ENCODE data around the gene KLHL29. TPM values are rescaled to one million over a fixed set of nuclear protein-coding genes. Genes with fewer than 3 reads are reported as not detected.

KLHL29 gene
- polyA plus RNA-seq, 4 donors = 10.7 to 14.3 (median 11.9) TPM

- DNase-seq (ENCODE audit: low read depth in 4 of 4, low spot score in 3 of 4) = no peak
Measured at GRCh38 chr2:23635442-23636340, 250.7 kb downstream of the KLHL29 start.

- DNase-seq (ENCODE audit: low read depth in 4 of 4, low spot score in 3 of 4) = no peak
Measured at GRCh38 chr2:23636426-23636825, 251.4 kb downstream of the KLHL29 start.

- DNase-seq (ENCODE audit: low read depth in 4 of 4, low spot score in 3 of 4) = peak in 1 of 4 donors; percentile 13
Measured at GRCh38 chr2:23637011-23637778, 252.2 kb downstream of the KLHL29 start.

GRCh38 chr2:23639406-23639982 is 254.5 kb downstream of the KLHL29 start:
- DNase-seq (ENCODE audit: low read depth in 4 of 4, low spot score in 3 of 4) = no peak

- no peak for DNase-seq (ENCODE audit: low read depth in 4 of 4, low spot score in 3 of 4)
Measured at GRCh38 chr2:23640711-23641110, 255.7 kb downstream of the KLHL29 start.

GRCh38 chr2:23642516-23642915 is 257.5 kb downstream of the KLHL29 start:
- no peak for DNase-seq (ENCODE audit: low read depth in 4 of 4, low spot score in 3 of 4)

GRCh38 chr2:23645230-23645808 is 260.3 kb downstream of the KLHL29 start:
- no peak for DNase-seq (ENCODE audit: low read depth in 4 of 4, low spot score in 3 of 4)

GRCh38 chr2:23647563-23647962 is 262.6 kb downstream of the KLHL29 start:
- no peak for DNase-seq (ENCODE audit: low read depth in 4 of 4, low spot score in 3 of 4)

- DNase-seq (ENCODE audit: low read depth in 4 of 4, low spot score in 3 of 4) = no peak
Measured at GRCh38 chr2:23649303-23649702, 264.3 kb downstream of the KLHL29 start.

- DNase-seq (ENCODE audit: low read depth in 4 of 4, low spot score in 3 of 4) = no peak
Measured at GRCh38 chr2:23649819-23650218, 264.8 kb downstream of the KLHL29 start.

GRCh38 chr2:23651187-23652080 is 266.5 kb downstream of the KLHL29 start:
- no peak for DNase-seq (ENCODE audit: low read depth in 4 of 4, low spot score in 3 of 4)

- no peak for DNase-seq (ENCODE audit: low read depth in 4 of 4, low spot score in 3 of 4)
Measured at GRCh38 chr2:23653326-23653725, 268.3 kb downstream of the KLHL29 start.

- no peak for DNase-seq (ENCODE audit: low read depth in 4 of 4, low spot score in 3 of 4)
Measured at GRCh38 chr2:23654756-23655155, 269.8 kb downstream of the KLHL29 start.

- DNase-seq (ENCODE audit: low read depth in 4 of 4, low spot score in 3 of 4) = no peak
Measured at GRCh38 chr2:23655934-23656596, 271.1 kb downstream of the KLHL29 start.

- no peak for DNase-seq (ENCODE audit: low read depth in 4 of 4, low spot score in 3 of 4)
Measured at GRCh38 chr2:23656597-23656973, 271.6 kb downstream of the KLHL29 start.

GRCh38 chr2:23657371-23657770 is 272.4 kb downstream of the KLHL29 start:
- no peak for DNase-seq (ENCODE audit: low read depth in 4 of 4, low spot score in 3 of 4)

GRCh38 chr2:23657934-23658333 is 273.0 kb downstream of the KLHL29 start:
- no peak for DNase-seq (ENCODE audit: low read depth in 4 of 4, low spot score in 3 of 4)

- no peak for DNase-seq (ENCODE audit: low read depth in 4 of 4, low spot score in 3 of 4)
Measured at GRCh38 chr2:23658466-23658942, 273.5 kb downstream of the KLHL29 start.

- no peak for DNase-seq (ENCODE audit: low read depth in 4 of 4, low spot score in 3 of 4)
Measured at GRCh38 chr2:23659328-23659727, 274.3 kb downstream of the KLHL29 start.
